ENCODE results near the gene ZNG1E.
"Not testable (repeated sequence)": the region's sequence is repeated elsewhere in the genome, so short reads cannot be mapped to it uniquely, and the experiment has no call there.

The ZNG1E gene

DNA sequence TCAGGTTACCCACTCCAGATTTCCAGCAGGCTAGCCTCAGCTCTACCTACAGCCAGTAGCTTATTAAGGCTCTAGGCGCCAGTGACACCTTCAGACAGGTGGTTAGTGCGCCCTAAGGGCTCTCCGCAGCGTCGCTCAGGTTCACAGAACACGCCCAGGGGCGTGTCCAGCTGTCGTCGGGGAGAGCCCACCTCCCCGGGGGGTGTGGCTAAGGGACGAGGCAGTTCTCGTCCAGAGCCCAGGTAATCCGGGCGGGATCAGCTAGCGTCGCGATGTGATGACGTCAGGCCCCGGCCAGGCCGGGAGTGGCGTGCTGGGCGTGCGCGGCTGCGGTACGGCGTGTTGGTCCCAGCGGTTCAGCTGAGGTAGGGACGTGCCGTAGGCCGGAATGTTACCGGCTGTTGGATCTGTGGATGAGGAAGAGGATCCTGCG, at the start of gene ZNG1E:
ZNG1E (plus strand) TSS at position 340 of the 433 bp plus-strand sequence; CDS start at position 389, 49 bp downstream.
- H3K27ac ChIP-seq, result peak within 1 kb of the TSS; percentile 50 to 70
- peak in 1 of 2 donors; percentile 20 for DNase-seq
- intact Hi-C loops (cut with DNase I; ENCODE audit: low total_unique reads); H3K9me3 ChIP-seq; H3K27me3 ChIP-seq; H3K36me3 ChIP-seq; H3K4me1 ChIP-seq: not testable (repeated sequence)
- H3K4me3 ChIP-seq, result peak within 1 kb of the TSS; percentile 50 to 52

DNA sequence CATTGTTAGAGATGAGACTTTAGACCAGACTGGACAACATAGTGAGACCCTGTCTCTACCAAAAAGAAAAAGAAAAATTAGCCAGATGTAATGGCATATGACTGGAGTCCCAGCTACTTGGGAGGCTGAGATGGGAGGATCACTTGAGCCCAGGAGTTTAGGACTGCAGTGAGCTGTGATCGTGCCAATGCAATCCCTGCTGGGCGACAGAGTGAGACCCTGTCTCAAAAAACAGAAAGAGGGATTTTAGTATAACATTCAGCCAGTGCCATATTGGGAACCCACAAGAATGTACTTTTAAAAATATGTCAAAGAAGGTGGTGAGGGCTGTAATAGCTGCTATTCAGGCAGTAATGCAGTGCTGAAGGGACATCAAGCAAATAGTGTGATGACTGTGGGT, 2.1 kb upstream of the ZNG1E start:
- DNase-seq; H3K4me1 ChIP-seq; H3K4me3 ChIP-seq; H3K9me3 ChIP-seq; H3K36me3 ChIP-seq; H3K27me3 ChIP-seq; H3K27ac ChIP-seq; intact Hi-C loops (cut with DNase I; ENCODE audit: low total_unique reads): not testable (repeated sequence)

DNA sequence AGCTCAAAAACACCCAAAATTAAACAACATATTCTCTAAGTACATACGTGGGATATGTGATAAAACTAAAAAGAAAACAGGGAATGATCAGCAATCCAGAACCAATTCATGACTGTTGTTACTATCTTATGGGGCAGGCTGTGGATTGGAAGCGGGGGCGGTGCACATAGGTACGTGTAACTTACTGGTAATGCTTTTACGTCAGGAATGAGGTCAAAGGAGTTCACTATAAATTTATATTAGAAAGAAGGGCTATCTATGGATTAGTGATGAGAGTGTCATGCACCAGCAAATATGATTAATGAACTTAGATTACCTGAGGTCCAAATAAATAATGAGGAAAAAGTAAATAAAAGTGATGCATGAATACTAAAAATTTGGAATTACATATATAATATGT, 710 bp upstream of the ZNG1E start:
- intact Hi-C loops (cut with DNase I; ENCODE audit: low total_unique reads); H3K27me3 ChIP-seq; H3K4me3 ChIP-seq; DNase-seq; H3K27ac ChIP-seq; H3K9me3 ChIP-seq; H3K4me1 ChIP-seq; H3K36me3 ChIP-seq: not testable (repeated sequence)

DNA sequence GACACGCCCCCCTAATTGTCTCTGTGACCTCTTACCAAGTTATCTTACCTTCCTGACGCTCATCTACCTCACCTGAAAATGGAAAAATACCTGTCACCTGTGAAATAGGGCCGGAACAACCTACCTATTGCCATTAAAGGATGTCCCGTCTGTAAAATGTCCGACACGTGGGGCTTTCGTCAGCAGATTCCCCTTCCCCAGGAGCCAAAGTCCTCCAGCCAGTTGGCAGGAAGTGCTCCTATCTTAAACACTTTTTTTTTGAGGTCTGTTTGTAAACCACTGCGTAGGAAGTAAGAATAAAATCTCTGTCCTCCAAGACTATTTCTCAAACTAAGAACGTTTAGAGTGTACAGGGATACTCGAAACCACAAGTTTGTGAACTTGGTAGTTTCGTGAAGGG, 661 bp downstream of the ZNG1E start:
- Histone ChIP-seq H3K4me3 (peak overlapping the region; percentile 30), H3K27ac (peak overlapping the region; percentile 50 to 66)
- H3K9me3 ChIP-seq; intact Hi-C loops (cut with DNase I; ENCODE audit: low total_unique reads); H3K4me1 ChIP-seq; H3K36me3 ChIP-seq; DNase-seq; H3K27me3 ChIP-seq: not testable (repeated sequence)

DNA sequence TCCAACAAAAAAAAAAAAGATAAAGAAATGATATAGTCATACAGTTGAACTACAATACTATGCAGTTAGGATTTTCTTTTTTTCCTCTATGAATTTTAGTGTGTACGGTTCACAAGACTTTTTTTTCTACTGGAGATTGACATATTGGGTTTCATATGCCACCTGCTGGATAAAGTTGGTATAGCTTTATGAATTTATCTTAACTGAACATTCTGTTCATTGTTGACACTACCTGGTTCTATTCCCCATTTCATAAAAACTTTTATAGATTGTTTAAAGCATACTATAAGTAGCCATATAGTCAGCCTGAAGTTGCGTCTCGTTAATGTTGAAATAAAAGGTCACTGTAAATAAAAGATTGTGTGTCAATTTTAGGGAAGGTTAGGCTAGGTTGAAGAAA, 2.8 kb downstream of the ZNG1E start:
- DNase-seq; H3K9me3 ChIP-seq; H3K4me1 ChIP-seq; H3K36me3 ChIP-seq; H3K27ac ChIP-seq; H3K4me3 ChIP-seq; intact Hi-C loops (cut with DNase I; ENCODE audit: low total_unique reads); H3K27me3 ChIP-seq: not testable (repeated sequence)

DNA sequence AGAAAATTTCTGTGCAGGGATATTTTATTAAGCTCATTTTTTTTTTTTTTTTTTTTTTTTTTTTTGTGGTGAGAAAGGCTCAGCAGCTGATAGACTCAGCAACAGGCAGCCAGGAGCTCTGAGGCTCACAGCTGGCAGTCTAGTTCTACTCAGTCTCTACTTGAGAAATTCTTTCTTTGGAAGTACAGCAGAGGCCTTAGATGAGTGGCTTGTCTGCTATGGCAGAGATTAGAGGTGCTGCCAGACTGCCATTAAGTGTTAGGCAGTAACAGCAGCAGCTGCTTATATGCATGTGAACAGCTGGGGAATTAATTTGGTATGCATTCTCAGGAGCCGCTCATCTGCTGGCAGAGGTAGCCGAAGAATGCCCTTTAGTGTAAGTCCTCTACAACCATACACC, 27.8 kb downstream of the ZNG1E start:
- H3K4me3 ChIP-seq; H3K4me1 ChIP-seq; DNase-seq; H3K36me3 ChIP-seq; H3K27ac ChIP-seq; intact Hi-C loops (cut with DNase I; ENCODE audit: low total_unique reads); H3K27me3 ChIP-seq; H3K9me3 ChIP-seq: not testable (repeated sequence)

DNA sequence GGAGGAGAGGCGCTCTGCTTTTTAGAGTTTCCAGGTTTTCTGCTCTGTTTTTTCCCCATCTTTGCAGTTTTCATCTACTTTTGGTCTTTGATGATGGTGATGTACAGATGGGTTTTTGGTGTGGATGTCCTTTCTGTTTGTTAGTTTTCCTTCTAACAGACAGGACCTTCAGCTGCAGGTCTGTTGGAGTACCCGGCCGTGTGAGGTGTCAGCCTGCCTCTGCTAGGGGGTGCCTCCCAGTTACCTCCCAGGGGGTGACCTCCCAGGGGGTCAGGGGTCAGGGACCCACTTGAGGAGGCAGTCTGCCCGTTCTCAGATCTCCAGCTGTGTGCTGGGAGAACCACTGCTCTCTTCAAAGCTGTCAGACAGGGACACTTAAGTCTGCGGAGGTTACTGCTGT, 38.7 kb downstream of the ZNG1E start:
- intact Hi-C loops (cut with DNase I; ENCODE audit: low total_unique reads); DNase-seq; H3K4me3 ChIP-seq; H3K9me3 ChIP-seq; H3K27ac ChIP-seq; H3K4me1 ChIP-seq; H3K36me3 ChIP-seq; H3K27me3 ChIP-seq: not testable (repeated sequence)

DNA sequence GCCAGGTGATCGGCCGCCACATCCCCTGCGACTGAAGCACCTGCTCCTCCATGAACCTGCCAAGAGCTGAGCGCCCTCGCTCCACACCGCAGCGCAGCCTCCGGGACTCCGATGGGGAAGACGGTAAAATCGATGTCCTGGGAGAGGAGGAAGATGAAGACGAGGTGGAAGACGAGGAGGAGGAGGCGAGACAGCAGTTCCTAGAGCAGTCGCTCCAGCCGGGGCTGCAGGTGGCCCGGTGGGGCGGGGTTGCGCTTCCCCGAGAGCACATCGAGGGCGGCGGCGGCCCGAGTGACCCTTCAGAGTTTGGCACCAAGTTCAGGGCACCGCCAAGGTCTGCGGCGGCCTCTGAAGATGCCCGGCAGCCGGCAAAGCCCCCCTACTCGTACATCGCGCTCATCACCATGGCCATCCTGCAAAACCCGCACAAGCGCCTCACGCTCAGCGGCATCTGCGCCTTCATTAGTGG, 61.4 kb downstream of the ZNG1E start, which contains the start of gene FOXD4L4:
FOXD4L4 (plus strand) TSS at position 51 of the 469 bp plus-strand sequence; CDS start at position 51, 0 bp downstream.
- H3K27me3 ChIP-seq; H3K9me3 ChIP-seq; H3K27ac ChIP-seq; H3K4me3 ChIP-seq; H3K4me1 ChIP-seq; H3K36me3 ChIP-seq; intact Hi-C loops (cut with DNase I; ENCODE audit: low total_unique reads): not testable (repeated sequence)
- DNase-seq, result peak in 1 of 2 donors; percentile 41

DNA sequence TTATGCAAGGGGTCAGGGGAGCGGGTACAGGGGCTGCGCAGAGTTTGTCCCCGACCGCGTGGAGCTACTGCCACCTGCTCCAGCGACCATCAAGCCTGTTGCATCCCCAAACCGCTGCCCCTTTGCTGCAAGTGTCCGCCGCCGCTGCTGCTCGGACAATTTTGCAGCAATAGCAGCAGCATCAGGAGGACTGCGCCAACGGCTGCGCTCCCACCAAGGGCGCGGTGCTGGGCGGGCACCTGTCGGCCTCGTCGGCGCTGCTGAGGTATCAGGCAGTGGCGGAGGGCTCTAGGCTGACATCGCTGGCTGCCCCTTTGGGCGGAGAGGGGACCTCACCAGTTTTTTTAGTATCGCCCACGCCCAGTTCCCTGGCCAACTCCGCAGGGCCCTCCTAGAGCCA, 62.4 kb downstream of the ZNG1E start:
- H3K27me3 ChIP-seq; H3K4me3 ChIP-seq; H3K9me3 ChIP-seq; H3K27ac ChIP-seq; DNase-seq; H3K4me1 ChIP-seq; intact Hi-C loops (cut with DNase I; ENCODE audit: low total_unique reads); H3K36me3 ChIP-seq: not testable (repeated sequence)
